Activated naive CD8-positive, alpha-beta T cell treated with anti-CD3 and anti-CD28 coated beads, Interleukin-2, amount 50 U/mL, for 24 hours (primary cell): Measurements from ENCODE around the gene SSNA1.

ENCODE experiments used
- ATAC-seq: fragments of 150-1000 bp; cut with Tn5 transposase; one replicate; pipeline ENCODE4 v1.10.0; 2021
- DNase-seq: peaks from one replicate; pipeline ENCODE4 v3.0.0; 2021
- H3K27ac Mint-ChIP-seq: one replicate; pipeline ENCODE4 v1.8.0; 2021; ENCODE audit warnings: mild to moderate bottlenecking, mixed read lengths
- H3K27me3 Mint-ChIP-seq: one replicate; pipeline ENCODE4 v1.8.0; 2021; ENCODE audit warnings: mixed read lengths
- H3K36me3 Mint-ChIP-seq: one replicate; pipeline ENCODE4 v1.8.0; 2021; ENCODE audit warnings: low read depth, mixed read lengths
- H3K4me1 Mint-ChIP-seq: one replicate; pipeline ENCODE4 v1.8.0; 2021; ENCODE audit warnings: mixed read lengths
- H3K4me3 Mint-ChIP-seq: one replicate; pipeline ENCODE4 v1.8.0; 2021; ENCODE audit warnings: mild to moderate bottlenecking, moderate library complexity, mixed read lengths
- H3K9me3 Mint-ChIP-seq: one replicate; pipeline ENCODE4 v1.8.0; 2021; ENCODE audit warnings: mixed read lengths

SSNA1 gene

GRCh38 chr9:137194388-137194787 is 5.9 kb downstream of the SSNA1 start:
- no peak for ATAC-seq
- peaks cover 14% of the 10 kb centered on the region for H3K4me1 Mint-ChIP-seq
- no peaks in the 10 kb centered on the region for H3K9me3 Mint-ChIP-seq
- H3K27me3 Mint-ChIP-seq, result no peaks in the 10 kb centered on the region
- H3K4me3 Mint-ChIP-seq, result no peak overlapping the region
- no peak for DNase-seq
- H3K36me3 Mint-ChIP-seq, result peaks cover 5% of the 10 kb centered on the region
- H3K27ac Mint-ChIP-seq, result no peak overlapping the region

- no peak overlapping the region for H3K27ac Mint-ChIP-seq
- H3K9me3 Mint-ChIP-seq, result no peaks in the 10 kb centered on the region
- no peaks in the 10 kb centered on the region for H3K27me3 Mint-ChIP-seq
- DNase-seq, result no peak
- H3K36me3 Mint-ChIP-seq, result peaks cover 5% of the 10 kb centered on the region
- no peak overlapping the region for H3K4me3 Mint-ChIP-seq
- no peak for ATAC-seq
- peaks cover 11% of the 10 kb centered on the region for H3K4me1 Mint-ChIP-seq
These were observed 6.4 kb downstream of the SSNA1 start for GRCh38 chr9:137194909-137195308.

- peaks cover 3% of the 10 kb centered on the region for H3K36me3 Mint-ChIP-seq
- no peaks in the 10 kb centered on the region for H3K9me3 Mint-ChIP-seq
- DNase-seq, result no peak
- no peak overlapping the region for H3K4me3 Mint-ChIP-seq
- H3K27ac Mint-ChIP-seq, result no peak overlapping the region
- ATAC-seq, result no peak
- no peaks in the 10 kb centered on the region for H3K27me3 Mint-ChIP-seq
- H3K4me1 Mint-ChIP-seq, result peaks cover 6% of the 10 kb centered on the region
These were observed 7.2 kb downstream of the SSNA1 start for GRCh38 chr9:137195525-137196220.

GRCh38 chr9:137198051-137198901 is 9.8 kb downstream of the SSNA1 start:
- no peaks in the 10 kb centered on the region for H3K9me3 Mint-ChIP-seq

GRCh38 chr9:137198902-137199283 is 10.4 kb downstream of the SSNA1 start:
- H3K27me3 Mint-ChIP-seq, result no peaks in the 10 kb centered on the region
- no peak for ATAC-seq
- H3K4me1 Mint-ChIP-seq, result peaks cover 23% of the 10 kb centered on the region
- no peaks in the 10 kb centered on the region for H3K36me3 Mint-ChIP-seq
- H3K4me3 Mint-ChIP-seq, result no peak overlapping the region
- no peak overlapping the region for H3K27ac Mint-ChIP-seq
- no peak for DNase-seq
- no peaks in the 10 kb centered on the region for H3K9me3 Mint-ChIP-seq

More at GRCh38 chr9:137198051-137198901, 9.8 kb downstream of the SSNA1 start:
- no peaks in the 10 kb centered on the region for H3K27me3 Mint-ChIP-seq
- ATAC-seq (no peak), DNase-seq (no peak)
- peaks cover 17% of the 10 kb centered on the region for H3K4me1 Mint-ChIP-seq
- no peak overlapping the region for H3K27ac Mint-ChIP-seq
- H3K4me3 Mint-ChIP-seq, result no peak overlapping the region
- no peaks in the 10 kb centered on the region for H3K36me3 Mint-ChIP-seq

- Mint-ChIP-seq H3K4me1 (peaks cover 30% of the 10 kb centered on the region), H3K9me3 (no peaks in the 10 kb centered on the region), H3K36me3 (no peaks in the 10 kb centered on the region), H3K27me3 (no peaks in the 10 kb centered on the region), H3K27ac (no peak overlapping the region), H3K4me3 (peak overlapping the region; percentile 73)
- ATAC-seq, result no peak
- no peak for DNase-seq
These were observed 11.1 kb downstream of the SSNA1 start for GRCh38 chr9:137199411-137200121.

- H3K9me3 Mint-ChIP-seq, result no peaks in the 10 kb centered on the region
- H3K36me3 Mint-ChIP-seq, result no peaks in the 10 kb centered on the region
- H3K4me1 Mint-ChIP-seq, result peaks cover 31% of the 10 kb centered on the region
- peak within 1 kb of the TSS; percentile 78 for H3K4me3 Mint-ChIP-seq
- peak; percentile 98 for DNase-seq
- peak; percentile 98 for ATAC-seq
- H3K27ac Mint-ChIP-seq, result peak within 1 kb of the TSS; percentile 62
- H3K27me3 Mint-ChIP-seq, result no peaks in the 10 kb centered on the region
These were observed 12.1 kb downstream of the SSNA1 start, which contains the start of gene TPRN for GRCh38 chr9:137200311-137201204. TSS of gene TPRN (minus strand) at chr9:137200741. CDS start at chr9:137200711, 30 bp downstream.

- Mint-ChIP-seq H3K4me1 (peaks cover 37% of the 10 kb centered on the region), H3K4me3 (peak overlapping the region; percentile 78), H3K27me3 (no peaks in the 10 kb centered on the region), H3K27ac (peak overlapping the region; percentile 62), H3K36me3 (peaks cover 3% of the 10 kb centered on the region), H3K9me3 (no peaks in the 10 kb centered on the region)
- ATAC-seq (no peak), DNase-seq (no peak)
These were observed 12.9 kb downstream of the SSNA1 start for GRCh38 chr9:137201205-137201868.

GRCh38 chr9:137202966-137203365 is 14.5 kb downstream of the SSNA1 start:
- Mint-ChIP-seq H3K4me3 (no peak overlapping the region), H3K27me3 (no peaks in the 10 kb centered on the region), H3K36me3 (peaks cover 11% of the 10 kb centered on the region), H3K9me3 (no peaks in the 10 kb centered on the region), H3K27ac (no peak overlapping the region), H3K4me1 (peaks cover 50% of the 10 kb centered on the region)
- DNase-seq (no peak), ATAC-seq (no peak)

GRCh38 chr9:137204731-137205125 is 16.3 kb downstream of the SSNA1 start:
- ATAC-seq, result no peak
- Mint-ChIP-seq H3K4me3 (peak overlapping the region; percentile 90), H3K36me3 (peaks cover 15% of the 10 kb centered on the region), H3K4me1 (peaks cover 49% of the 10 kb centered on the region), H3K27ac (peak overlapping the region; percentile 89), H3K9me3 (no peaks in the 10 kb centered on the region), H3K27me3 (no peaks in the 10 kb centered on the region)
- no peak for DNase-seq

GRCh38 chr9:137205126-137206069 is 16.9 kb downstream of the SSNA1 start, which contains the start of the genes NDOR1 and TMEM203:
TSS of gene NDOR1 (plus strand) at chr9:137205700. CDS start at chr9:137205778, 78 bp downstream.
TSS of gene TMEM203 (minus strand) at chr9:137205648. CDS start at chr9:137205414, 234 bp downstream.
- DNase-seq (peak; percentile 98), ATAC-seq (peak; percentile 60)
- peaks cover 19% of the 10 kb centered on the region for H3K36me3 Mint-ChIP-seq
- peaks cover 49% of the 10 kb centered on the region for H3K4me1 Mint-ChIP-seq
- peak within 1 kb of the TSS; percentile 89 for H3K27ac Mint-ChIP-seq
- no peaks in the 10 kb centered on the region for H3K27me3 Mint-ChIP-seq
- no peaks in the 10 kb centered on the region for H3K9me3 Mint-ChIP-seq
- peak within 1 kb of the TSS; percentile 90 for H3K4me3 Mint-ChIP-seq

- Mint-ChIP-seq H3K9me3 (no peaks in the 10 kb centered on the region), H3K4me1 (peaks cover 44% of the 10 kb centered on the region), H3K36me3 (peaks cover 20% of the 10 kb centered on the region)
These were observed 18.1 kb downstream of the SSNA1 start for GRCh38 chr9:137206602-137207001.

More at GRCh38 chr9:137206602-137207001, 18.1 kb downstream of the SSNA1 start:
- ATAC-seq, result no peak
- no peak for DNase-seq
- Mint-ChIP-seq H3K27ac (peak overlapping the region; percentile 89), H3K4me3 (peak overlapping the region; percentile 90), H3K27me3 (no peaks in the 10 kb centered on the region)
